Parathyroid adenoma (tissue), 2 donors: ENCODE results near the gene CADPS2.

ENCODE experiments used
- H2AFZ ChIP-seq: fragments of 300-600 bp; sonication (generic); one replicate; pipeline ENCODE4 v1.7.0; 2017; ENCODE audit warnings: antibody characterized with exemption, mild to moderate bottlenecking
- H3K27ac ChIP-seq: fragments of 300-600 bp; sonication (generic); one replicate; pipeline ENCODE4 v1.7.0; 2017
- H3K27me3 ChIP-seq: fragments of 300-600 bp; sonication (generic); one replicate; pipeline ENCODE4 v1.7.0; 2017; ENCODE audit warnings: low read length; ENCODE audit not compliant: control insufficient read depth, insufficient read depth
- H3K36me3 ChIP-seq: fragments of 300-600 bp; sonication (generic); one replicate; pipeline ENCODE4 v1.7.0; 2017; ENCODE audit warnings: low read length; ENCODE audit not compliant: control insufficient read depth, insufficient read depth
- H3K4me1 ChIP-seq: fragments of 300-600 bp; sonication (generic); one replicate; pipeline ENCODE4 v1.7.0; 2017; ENCODE audit warnings: control low read depth
- H3K4me2 ChIP-seq: fragments of 300-600 bp; sonication (generic); one replicate; pipeline ENCODE4 v1.7.0; 2017; ENCODE audit warnings: low read length
- H3K4me3 ChIP-seq: fragments of 300-600 bp; sonication (generic); one replicate; pipeline ENCODE4 v1.7.0; 2017; ENCODE audit warnings: low read depth, low read length
- H3K79me2 ChIP-seq: fragments of 300-600 bp; sonication (generic); one replicate; pipeline ENCODE4 v1.7.0; 2017; ENCODE audit warnings: control low read depth
- H3K9ac ChIP-seq: fragments of 300-600 bp; sonication (generic); one replicate; pipeline ENCODE4 v1.7.0; 2017; ENCODE audit warnings: mild to moderate bottlenecking
- H3K9me3 ChIP-seq: fragments of 300-600 bp; sonication (generic); one replicate; pipeline ENCODE4 v1.7.0; 2017; ENCODE audit warnings: low read length; ENCODE audit not compliant: control insufficient read depth
- CTCF ChIP-seq: fragments of 300-600 bp; sonication (generic); IDR thresholded peaks from one replicate; pipeline ENCODE4 v1.7.0; 2017; ENCODE audit warnings: antibody characterized with exemption, mild to moderate bottlenecking
- donor health status: primary hyperparathyroidism.

Gene CADPS2

GRCh38 chr7:122299624-122300210 is 586.5 kb downstream of the CADPS2 start:
- Histone ChIP-seq H3K9ac (no peak overlapping the region), H3K4me1 (no peaks in the 10 kb centered on the region), H3K36me3 (no peaks in the 10 kb centered on the region), H3K79me2 (no peaks in the 10 kb centered on the region), H2AFZ (no peak overlapping the region), H3K27ac (no peak overlapping the region), H3K9me3 (no peaks in the 10 kb centered on the region), H3K4me2 (peak overlapping the region; percentile 20), H3K4me3 (no peak overlapping the region), H3K27me3 (peaks cover 17% of the 10 kb centered on the region)
- TF ChIP-seq CTCF: no peak

DNA sequence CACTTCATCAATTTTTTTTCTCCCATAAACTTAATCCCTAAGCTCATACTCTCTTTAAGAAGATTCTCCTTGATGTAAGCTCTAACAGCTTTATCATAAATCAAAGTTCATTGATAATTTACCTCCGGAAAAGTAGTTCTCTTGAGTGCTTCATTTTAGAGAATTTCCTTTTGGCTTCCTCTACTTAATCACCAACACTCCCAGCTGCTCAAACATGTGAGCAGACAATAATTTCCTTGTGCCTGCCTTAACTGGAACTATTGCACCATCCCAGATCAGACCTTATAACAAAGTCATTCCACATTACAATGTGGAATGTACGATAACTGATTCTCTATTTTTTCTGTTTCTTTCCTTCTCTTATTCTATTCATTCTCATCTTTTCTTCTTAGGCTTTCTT is 587.6 kb downstream of the CADPS2 start:
- TF ChIP-seq CTCF: no peak
- no peaks in the 10 kb centered on the region for H3K9me3 ChIP-seq
- no peak overlapping the region for H3K27ac ChIP-seq
- H3K79me2 ChIP-seq: no peaks in the 10 kb centered on the region
- no peaks in the 10 kb centered on the region for H3K4me1 ChIP-seq
- H3K27me3 ChIP-seq: peaks cover 17% of the 10 kb centered on the region
- no peak overlapping the region for H3K9ac ChIP-seq
- no peaks in the 10 kb centered on the region for H3K36me3 ChIP-seq
- H2AFZ ChIP-seq: no peak overlapping the region
- no peak overlapping the region for H3K4me3 ChIP-seq
- no peak overlapping the region for H3K4me2 ChIP-seq

DNA sequence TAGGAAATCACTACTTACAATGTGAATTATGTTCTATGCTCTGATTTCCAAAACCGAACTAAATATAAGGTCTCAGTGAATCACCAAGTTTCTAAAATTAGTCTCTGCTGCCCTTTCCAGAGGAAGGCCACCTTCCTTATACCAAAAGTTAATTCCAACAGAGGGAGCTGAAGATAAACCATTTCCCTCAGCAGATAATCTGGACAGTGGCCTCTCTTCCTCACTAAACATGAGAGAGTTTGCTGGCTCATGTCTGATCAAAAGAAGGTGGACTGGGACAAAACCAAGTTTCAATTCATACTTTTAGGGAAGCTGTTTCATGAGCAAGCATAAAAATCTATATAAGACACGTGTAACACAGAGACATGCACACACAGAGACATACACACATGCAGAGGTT is 588.1 kb downstream of the CADPS2 start:
- Histone ChIP-seq H3K4me1 (no peaks in the 10 kb centered on the region), H3K4me2 (no peak overlapping the region), H3K27ac (no peak overlapping the region), H3K4me3 (no peak overlapping the region), H3K36me3 (no peaks in the 10 kb centered on the region), H2AFZ (no peak overlapping the region), H3K9me3 (no peaks in the 10 kb centered on the region), H3K9ac (no peak overlapping the region), H3K79me2 (no peaks in the 10 kb centered on the region), H3K27me3 (peaks cover 17% of the 10 kb centered on the region)
- no peak for TF ChIP-seq CTCF

- H3K4me3 ChIP-seq: no peak overlapping the region
- no peak overlapping the region for H2AFZ ChIP-seq
- no peak overlapping the region for H3K4me2 ChIP-seq
- no peaks in the 10 kb centered on the region for H3K27me3 ChIP-seq
- no peaks in the 10 kb centered on the region for H3K79me2 ChIP-seq
- H3K27ac ChIP-seq: no peak overlapping the region
- no peak for TF ChIP-seq CTCF
- H3K9ac ChIP-seq: no peak overlapping the region
- peaks cover 3% of the 10 kb centered on the region for H3K9me3 ChIP-seq
- no peaks in the 10 kb centered on the region for H3K4me1 ChIP-seq
- no peaks in the 10 kb centered on the region for H3K36me3 ChIP-seq
Observed at GRCh38 chr7:122291189-122291588, 595.1 kb downstream of the CADPS2 start.

DNA sequence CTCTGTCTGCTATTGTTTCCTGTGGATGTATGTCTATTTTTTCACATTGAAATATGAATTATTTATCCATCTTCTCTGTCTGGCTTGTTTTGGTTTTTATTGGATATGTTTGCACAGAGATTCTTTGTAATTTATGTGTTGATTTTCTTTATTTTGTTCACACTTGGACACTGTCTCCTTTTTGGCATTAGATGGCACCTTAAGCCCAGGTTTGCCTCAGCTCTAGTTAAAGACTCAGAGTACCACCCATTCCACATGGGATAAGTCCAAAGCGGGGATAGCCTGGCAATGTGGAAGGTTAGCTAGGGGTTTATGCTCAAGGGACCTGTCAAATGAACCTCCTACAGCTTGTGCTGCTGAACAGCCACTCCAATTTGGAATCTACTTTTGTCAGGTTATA is 595.8 kb downstream of the CADPS2 start:
- Histone ChIP-seq H3K9me3 (peaks cover 3% of the 10 kb centered on the region), H3K27ac (no peak overlapping the region), H3K4me2 (no peak overlapping the region), H3K4me1 (no peaks in the 10 kb centered on the region), H2AFZ (no peak overlapping the region), H3K4me3 (no peak overlapping the region), H3K27me3 (no peaks in the 10 kb centered on the region), H3K79me2 (no peaks in the 10 kb centered on the region), H3K9ac (no peak overlapping the region), H3K36me3 (no peaks in the 10 kb centered on the region)
- TF ChIP-seq CTCF: no peak
